Stimulated activated CD4-positive, alpha-beta T cell treated with anti-CD3 and anti-CD28 coated beads, Interleukin-15, amount 100 ng/mL, for 48 hours (primary cell): ENCODE measurements around the gene BLM.
"Not testable (repeated sequence)": the region's sequence is repeated elsewhere in the genome, so short reads cannot be mapped to it uniquely, and the experiment has no call there.

Source experiments
- DNase-seq, 2 donors: peaks; one replicate each; pipeline ENCODE4 v3.0.0-alpha.2; 2020; ENCODE audit warnings: low read depth in 2 of 2

Gene BLM

GRCh38 chr15:90735923-90736322 is 18.8 kb downstream of the BLM start:
- no peak for DNase-seq

GRCh38 chr15:90740545-90740944 is 23.4 kb downstream of the BLM start:
- not testable (repeated sequence) for DNase-seq

- no peak for DNase-seq
Measured at GRCh38 chr15:90742087-90742486, 24.9 kb downstream of the BLM start.

- DNase-seq, result no peak
Measured at GRCh38 chr15:90743407-90743806, 26.3 kb downstream of the BLM start.

- no peak for DNase-seq
Measured at GRCh38 chr15:90744759-90745402, 27.7 kb downstream of the BLM start.

GRCh38 chr15:90749754-90750153 is 32.6 kb downstream of the BLM start:
- DNase-seq, result no peak

GRCh38 chr15:90750186-90750585 is 33.0 kb downstream of the BLM start:
- DNase-seq, result no peak

GRCh38 chr15:90751300-90751825 is 34.2 kb downstream of the BLM start:
- no peak for DNase-seq

GRCh38 chr15:90756916-90757315 is 39.8 kb downstream of the BLM start:
- DNase-seq, result no peak

GRCh38 chr15:90757461-90757860 is 40.3 kb downstream of the BLM start:
- no peak for DNase-seq

GRCh38 chr15:90760661-90761232 is 43.6 kb downstream of the BLM start:
- no peak for DNase-seq

GRCh38 chr15:90761629-90762028 is 44.5 kb downstream of the BLM start:
- no peak for DNase-seq

GRCh38 chr15:90762109-90762508 is 45.0 kb downstream of the BLM start:
- no peak for DNase-seq

GRCh38 chr15:90763366-90764099 is 46.4 kb downstream of the BLM start:
- DNase-seq, result no peak

GRCh38 chr15:90765531-90765930 is 48.4 kb downstream of the BLM start:
- no peak for DNase-seq

GRCh38 chr15:90765966-90766365 is 48.8 kb downstream of the BLM start:
- DNase-seq, result no peak

GRCh38 chr15:90769375-90769774 is 52.2 kb downstream of the BLM start:
- no peak for DNase-seq

- DNase-seq, result no peak
Measured at GRCh38 chr15:90773485-90773884, 56.3 kb downstream of the BLM start.

GRCh38 chr15:90774731-90775514 is 57.8 kb downstream of the BLM start:
- DNase-seq, result no peak

GRCh38 chr15:90780916-90781315 is 63.8 kb downstream of the BLM start:
- DNase-seq, result no peak

GRCh38 chr15:90782442-90782841 is 65.3 kb downstream of the BLM start:
- DNase-seq, result no peak

- no peak for DNase-seq
Measured at GRCh38 chr15:90787881-90788280, 70.7 kb downstream of the BLM start.
